Hepatocyte (in vitro differentiated cells): ENCODE data around the gene OBI1.

Experiments
- CTCF ChIP-seq: fragments of 200-600 bp; sonication (generic); IDR thresholded peaks from 2 replicates; pipeline ENCODE4 v1.5.1; 2016; ENCODE audit warnings: antibody characterized with exemption, mild to moderate bottlenecking; ENCODE audit not compliant: poor library complexity
- EZH2 ChIP-seq: fragments of 200-600 bp; sonication (generic); IDR thresholded peaks from 2 replicates; pipeline ENCODE4 v1.6.1; 2016; ENCODE audit warnings: antibody characterized with exemption, mild to moderate bottlenecking, borderline replicate concordance

- no peak for TF ChIP-seq CTCF
- no peak for TF ChIP-seq EZH2
Observed at GRCh38 chr13:78632996-78633395, 26.0 kb downstream of the OBI1 start.
